ENCODE measurements around the gene FLYWCH1. TPM values are rescaled to one million over a fixed set of nuclear protein-coding genes. Genes with fewer than 3 reads are reported as not detected.

FLYWCH1 gene
- total and polyA plus RNA-seq, 4 donors: 3.9 to 12.2 (median 7.8) TPM

- Histone ChIP-seq H3K27me3 (ENCODE audit: control insufficient read depth in 4 of 4, insufficient read depth in 4 of 4, low read length in 3 of 4) (no peaks in the 10 kb centered on the region), H3K4me3 (ENCODE audit: low read depth in 1 of 3, low read length in 3 of 3) (no peak overlapping the region), H3K4me1 (ENCODE audit: control insufficient read depth in 4 of 4, insufficient read depth in 4 of 4, low read length in 3 of 4) (peaks cover 8 to 33% (median 19%) of the 10 kb centered on the region in 4 donors), H3K27ac (ENCODE audit: low read depth in 1 of 2, low read length in 2 of 2) (no peak overlapping the region), H3K36me3 (ENCODE audit: control insufficient read depth in 4 of 4, insufficient read depth in 3 of 4, low read depth in 1 of 4, low read length in 3 of 4) (no peaks in the 10 kb centered on the region), H3K9me3 (ENCODE audit: control insufficient read depth in 4 of 4, low read length in 3 of 4) (no peaks in the 10 kb centered on the region), H3K9ac (ENCODE audit: low read depth in 1 of 2, low read length in 2 of 2) (no peak overlapping the region)
- no peak for DNase-seq (ENCODE audit: low spot score)
- TF ChIP-seq ATF3 (IDR thresholded peaks at IDR 0.05): no peak
- TF ChIP-seq HNF4G (IDR thresholded peaks at IDR 0.05): no peak
- no peak for TF ChIP-seq REST (IDR thresholded peaks at IDR 0.05)
- TF ChIP-seq MAX (IDR thresholded peaks at IDR 0.05): no peak
- TF ChIP-seq TAF1 (conservative IDR thresholded peaks at IDR 0.05): no peak
- TF ChIP-seq SP1 (IDR thresholded peaks at IDR 0.05): no peak
- 92% methylated on average over 17 of the region's 17 CpGs for WGBS
These were observed 62.0 kb downstream of the FLYWCH1 start for GRCh38 chr16:2973605-2974318.

- no peaks in the 10 kb centered on the region for H3K9me3 ChIP-seq (ENCODE audit: control insufficient read depth in 4 of 4, low read length in 3 of 4)
- no peak for TF ChIP-seq RXRA (IDR thresholded peaks at IDR 0.05)
- no peak for TF ChIP-seq REST (IDR thresholded peaks at IDR 0.05)
- TF ChIP-seq MAX (IDR thresholded peaks at IDR 0.05): no peak
- no peak for TF ChIP-seq NR2F2 (IDR thresholded peaks at IDR 0.05)
- no peak for TF ChIP-seq JUND (IDR thresholded peaks at IDR 0.05)
- TF ChIP-seq TAF1 (conservative IDR thresholded peaks at IDR 0.05): no peak
- TF ChIP-seq GABPA (IDR thresholded peaks at IDR 0.05 in 1 of 2, conservative IDR thresholded peaks at IDR 0.05 in 1 of 2): no peak
- TF ChIP-seq FOXA1 (IDR thresholded peaks at IDR 0.05): no peak
- H3K4me3 ChIP-seq (ENCODE audit: low read depth in 1 of 3, low read length in 3 of 3): no peak overlapping the region
- no peak overlapping the region for H3K27ac ChIP-seq (ENCODE audit: low read depth in 1 of 2, low read length in 2 of 2)
- no peak overlapping the region for H3K9ac ChIP-seq (ENCODE audit: low read depth in 1 of 2, low read length in 2 of 2)
- peaks cover 0 to 2% (median 0%) of the 10 kb centered on the region in 4 donors for H3K27me3 ChIP-seq (ENCODE audit: control insufficient read depth in 4 of 4, insufficient read depth in 4 of 4, low read length in 3 of 4)
- H3K36me3 ChIP-seq (ENCODE audit: control insufficient read depth in 4 of 4, insufficient read depth in 3 of 4, low read depth in 1 of 4, low read length in 3 of 4): no peaks in the 10 kb centered on the region
- H3K4me1 ChIP-seq (ENCODE audit: control insufficient read depth in 4 of 4, insufficient read depth in 4 of 4, low read length in 3 of 4): peaks cover 8 to 25% (median 14%) of the 10 kb centered on the region in 4 donors
- no peak for DNase-seq (ENCODE audit: low spot score)
- WGBS: 96% methylated on average over 15 of the region's 15 CpGs
These were observed 62.8 kb downstream of the FLYWCH1 start for GRCh38 chr16:2974319-2975056.

Measured in liver (tissue), 9 donors.